ENCODE results near the gene CHD9NB.

CHD9NB gene

DNA sequence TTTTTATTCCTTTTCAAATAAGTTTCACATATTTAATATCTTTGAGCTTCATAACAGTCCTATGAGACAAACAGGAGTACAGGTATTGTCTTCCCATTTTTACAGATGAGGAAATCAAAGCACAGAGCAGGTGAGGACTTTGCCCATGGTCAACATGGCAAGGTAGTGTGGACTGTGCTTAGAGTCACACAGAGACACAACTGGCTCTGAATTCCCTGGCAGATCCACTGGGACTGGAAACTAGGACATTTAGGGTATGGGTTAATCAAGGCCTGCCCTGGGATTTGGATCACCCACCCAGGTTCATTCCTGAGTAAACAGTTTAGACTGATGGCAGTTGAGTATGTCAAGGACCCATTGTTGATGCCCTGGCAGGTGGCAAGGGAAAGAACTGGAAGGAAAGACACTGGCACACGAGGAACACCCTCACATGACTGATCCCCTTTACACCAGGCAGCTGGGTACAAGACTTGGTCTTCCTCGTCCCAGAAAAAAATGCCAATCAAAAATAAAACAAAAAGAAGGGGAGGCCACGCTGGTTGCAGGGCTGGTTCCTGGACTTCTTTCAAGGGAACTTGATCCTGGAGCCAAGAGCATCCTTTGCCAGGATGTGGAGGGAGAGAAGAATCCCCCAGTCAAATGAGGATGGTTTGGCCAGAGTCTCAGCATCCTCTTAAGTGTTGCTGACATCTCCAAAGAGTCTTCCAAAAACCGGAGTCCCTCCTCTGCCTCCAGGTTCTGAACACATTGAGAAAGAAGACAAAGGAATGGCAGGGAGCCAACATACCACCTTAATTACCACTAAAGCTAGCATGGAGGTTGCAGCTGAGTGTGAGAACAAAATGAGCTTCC, 37.0 kb upstream of the CHD9NB start:
- DNase-seq (ENCODE audit: low read depth) = no peak
- no peak overlapping the region for H3K4me3 ChIP-seq (ENCODE audit: low read depth, low read length)
- TF ChIP-seq, protein P1, sequence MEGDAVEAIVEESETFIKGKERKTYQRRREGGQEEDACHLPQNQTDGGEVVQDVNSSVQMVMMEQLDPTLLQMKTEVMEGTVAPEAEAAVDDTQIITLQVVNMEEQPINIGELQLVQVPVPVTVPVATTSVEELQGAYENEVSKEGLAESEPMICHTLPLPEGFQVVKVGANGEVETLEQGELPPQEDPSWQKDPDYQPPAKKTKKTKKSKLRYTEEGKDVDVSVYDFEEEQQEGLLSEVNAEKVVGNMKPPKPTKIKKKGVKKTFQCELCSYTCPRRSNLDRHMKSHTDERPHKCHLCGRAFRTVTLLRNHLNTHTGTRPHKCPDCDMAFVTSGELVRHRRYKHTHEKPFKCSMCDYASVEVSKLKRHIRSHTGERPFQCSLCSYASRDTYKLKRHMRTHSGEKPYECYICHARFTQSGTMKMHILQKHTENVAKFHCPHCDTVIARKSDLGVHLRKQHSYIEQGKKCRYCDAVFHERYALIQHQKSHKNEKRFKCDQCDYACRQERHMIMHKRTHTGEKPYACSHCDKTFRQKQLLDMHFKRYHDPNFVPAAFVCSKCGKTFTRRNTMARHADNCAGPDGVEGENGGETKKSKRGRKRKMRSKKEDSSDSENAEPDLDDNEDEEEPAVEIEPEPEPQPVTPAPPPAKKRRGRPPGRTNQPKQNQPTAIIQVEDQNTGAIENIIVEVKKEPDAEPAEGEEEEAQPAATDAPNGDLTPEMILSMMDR (IDR thresholded peaks at IDR 0.05; ENCODE audit: control insufficient read depth, extremely low read depth, insufficient read depth) = no peak

DNA sequence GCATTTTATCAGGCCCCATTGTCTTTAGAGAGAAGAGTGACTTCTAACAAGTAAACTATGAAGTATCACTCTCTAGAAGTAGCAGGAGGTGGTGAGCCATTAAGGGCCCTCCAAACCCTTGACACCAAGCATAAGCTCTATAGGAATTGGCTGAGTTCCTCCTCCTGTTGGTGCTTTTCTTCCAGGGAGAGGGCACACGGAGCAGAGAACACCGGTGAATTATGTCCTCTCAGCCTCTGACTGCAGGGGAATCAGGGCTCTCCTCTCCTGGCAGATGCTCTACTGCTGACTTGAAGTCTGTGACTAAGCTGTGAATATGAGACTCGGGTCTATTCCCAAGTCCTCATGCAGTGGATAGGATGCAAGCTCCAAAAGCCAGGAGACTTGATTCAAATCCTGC, 34.4 kb upstream of the CHD9NB start:
- no peak for DNase-seq (ENCODE audit: low read depth)
- no peak overlapping the region for H3K4me3 ChIP-seq (ENCODE audit: low read depth, low read length)
- TF ChIP-seq, protein P1 (IDR thresholded peaks at IDR 0.05; ENCODE audit: control insufficient read depth, extremely low read depth, insufficient read depth) = no peak

DNA sequence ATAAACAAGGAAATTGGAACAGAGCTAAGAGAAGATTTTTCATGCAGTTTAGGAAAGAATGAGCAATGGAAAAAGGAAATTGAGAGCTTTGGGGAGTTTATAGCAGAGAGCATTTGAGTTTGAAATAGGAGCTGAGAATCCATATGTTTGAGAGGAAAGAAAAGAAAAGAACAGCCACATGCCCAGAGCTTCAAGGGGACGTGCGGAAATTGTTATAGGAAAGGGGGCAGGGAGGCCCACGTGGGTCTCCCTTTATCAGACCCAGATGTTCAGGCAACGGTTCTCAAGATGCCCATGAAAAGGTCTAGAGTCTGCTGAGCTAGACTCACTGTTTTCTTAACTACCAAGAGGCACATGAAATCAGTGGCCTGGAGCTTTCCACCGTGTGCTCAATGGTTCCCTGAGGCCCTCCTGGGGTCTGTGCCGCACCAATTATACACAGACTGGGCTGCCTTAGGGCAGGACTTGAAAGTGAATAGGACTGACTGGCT, 33.3 kb upstream of the CHD9NB start:
- H3K4me3 ChIP-seq (ENCODE audit: low read depth, low read length) = no peak overlapping the region
- TF ChIP-seq, protein P1 (IDR thresholded peaks at IDR 0.05; ENCODE audit: control insufficient read depth, extremely low read depth, insufficient read depth) = no peak
- DNase-seq (ENCODE audit: low read depth) = no peak

DNA sequence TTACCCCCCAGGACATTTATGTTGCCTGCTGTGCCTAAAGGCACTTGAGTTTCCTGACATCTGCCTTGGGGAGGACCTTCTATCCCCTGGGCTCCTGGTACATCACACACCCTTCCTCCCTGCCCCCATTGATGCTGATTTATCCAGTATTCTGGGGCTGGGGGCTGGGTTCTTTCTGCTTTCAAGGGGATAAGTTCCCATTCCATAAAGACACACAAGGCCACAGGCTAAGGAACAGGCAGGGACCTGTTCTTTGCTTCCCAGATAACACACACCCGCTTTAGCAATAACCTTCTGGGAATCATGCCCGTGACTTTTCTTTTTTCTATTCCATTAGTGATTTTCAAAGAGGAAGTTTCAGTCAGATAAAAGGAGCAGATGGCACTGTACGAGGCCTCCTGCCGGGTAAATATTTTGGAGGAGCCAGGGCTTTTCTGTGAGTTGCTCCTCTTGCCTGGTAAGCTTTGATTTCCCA, 32.7 kb upstream of the CHD9NB start:
- TF ChIP-seq, protein P1 (IDR thresholded peaks at IDR 0.05; ENCODE audit: control insufficient read depth, extremely low read depth, insufficient read depth) = no peak
- no peak for DNase-seq (ENCODE audit: low read depth)
- no peak overlapping the region for H3K4me3 ChIP-seq (ENCODE audit: low read depth, low read length)

DNA sequence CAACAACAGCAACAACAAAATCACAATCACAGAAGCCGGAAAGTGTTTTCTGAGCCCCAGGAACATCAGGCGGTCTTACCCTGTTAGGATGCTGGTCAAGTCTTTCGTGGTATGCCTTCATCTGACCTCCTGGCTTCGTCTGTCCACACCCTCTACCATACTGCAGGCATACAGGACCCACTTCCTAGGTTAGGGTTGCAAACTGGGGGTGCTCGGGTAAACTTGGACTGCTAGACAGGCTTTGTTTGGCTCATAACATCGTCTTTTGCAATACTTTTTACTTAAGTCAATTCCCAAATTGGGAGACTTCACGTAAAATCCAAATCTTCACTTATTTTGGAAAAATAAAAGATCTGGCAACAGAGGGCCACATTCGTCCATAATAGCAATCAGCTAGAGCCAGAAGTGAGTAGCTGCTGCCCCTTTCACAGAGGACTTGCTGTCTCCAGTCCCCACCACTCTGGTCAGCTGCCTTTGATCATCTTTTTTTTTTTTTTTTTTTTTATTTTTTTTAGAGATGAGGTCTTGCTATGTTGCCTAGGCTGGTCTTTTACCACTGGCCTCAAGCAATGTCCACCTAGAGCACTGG, 32.1 kb upstream of the CHD9NB start:
- no peak overlapping the region for H3K4me3 ChIP-seq (ENCODE audit: low read depth, low read length)
- no peak for DNase-seq (ENCODE audit: low read depth)
- TF ChIP-seq, protein P1 (IDR thresholded peaks at IDR 0.05; ENCODE audit: control insufficient read depth, extremely low read depth, insufficient read depth) = no peak

DNA sequence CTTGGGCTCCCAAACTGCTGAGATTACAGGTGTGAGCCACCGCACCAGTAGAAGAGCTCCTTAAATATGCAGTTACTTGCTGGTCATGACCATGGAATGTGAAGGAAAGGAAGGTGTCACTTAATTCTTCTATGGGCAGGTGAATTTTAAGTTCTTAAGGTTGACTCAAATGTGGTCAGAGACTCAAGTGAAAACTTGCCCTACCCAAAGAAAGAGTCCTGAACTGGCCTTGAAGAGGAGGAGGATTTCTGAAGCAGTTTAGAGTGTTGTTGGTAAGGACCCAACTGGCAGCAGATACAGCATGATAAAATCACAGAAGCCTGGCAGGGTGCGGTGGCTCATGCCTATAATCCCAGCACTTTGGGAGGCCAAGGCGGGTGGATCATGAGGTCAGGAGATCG, 31.4 kb upstream of the CHD9NB start:
- DNase-seq (ENCODE audit: low read depth) = no peak
- no peak overlapping the region for H3K4me3 ChIP-seq (ENCODE audit: low read depth, low read length)
- TF ChIP-seq, protein P1 (IDR thresholded peaks at IDR 0.05; ENCODE audit: control insufficient read depth, extremely low read depth, insufficient read depth) = no peak

All from LNCaP clone FGC (cell line).